Tongue (tissue), 2 donors: ENCODE data around the gene RPL18. TPM values are rescaled to one million over a fixed set of nuclear protein-coding genes. Genes with fewer than 3 reads are reported as not detected.
"Not testable (repeated sequence)": the region's sequence is repeated elsewhere in the genome, so short reads cannot be mapped to it uniquely, and the experiment has no call there.

Experiments
- DNase-seq: peaks from one replicate; pipeline ENCODE4 v3.0.0-alpha.2; 2015
- total RNA-seq: library from RNA; depleted of rRNA; stranded (reverse); fragments of >200 nt; gene quantifications from one replicate; pipeline ENCODE4 v1.2.3, GENCODE V29; 2014

Gene RPL18
- 1,428 TPM for total RNA-seq

DNA sequence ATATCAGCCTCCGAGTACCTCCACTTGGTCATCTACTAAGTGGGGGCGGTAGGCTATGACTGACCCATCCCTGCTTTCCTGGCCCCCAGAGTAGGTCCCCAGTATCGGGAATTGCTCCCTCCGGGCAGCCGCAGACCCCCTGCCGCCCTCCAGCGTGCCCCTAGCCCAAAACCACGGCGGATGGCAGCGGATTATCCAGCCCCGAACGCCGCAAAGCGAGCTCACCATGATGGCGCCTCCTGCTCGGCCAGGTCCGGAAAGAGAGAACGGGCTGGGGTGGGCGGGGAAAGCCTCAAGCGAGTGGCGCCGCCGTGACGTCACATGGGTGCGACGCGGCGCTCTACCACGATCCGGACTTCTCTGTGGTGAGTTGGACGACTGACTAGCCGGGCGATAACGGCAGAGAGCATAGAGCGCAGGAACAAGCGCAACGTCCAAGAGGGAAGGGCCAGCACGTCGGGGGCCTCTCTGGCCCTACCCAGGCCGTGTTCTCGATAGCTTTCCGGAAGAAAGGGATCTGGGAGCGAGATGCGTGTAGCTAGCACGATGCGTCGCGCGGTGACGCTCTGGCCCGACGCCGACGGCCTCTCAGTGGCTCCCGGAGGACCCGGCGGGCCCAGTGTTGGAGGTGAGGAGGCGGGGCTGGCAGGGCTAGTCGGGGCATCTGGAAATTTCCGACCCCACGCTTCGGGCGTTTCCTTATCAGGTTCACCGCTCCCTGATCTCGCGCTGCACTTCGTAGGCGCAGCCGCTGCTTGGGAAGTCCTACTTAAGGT, at the start of gene RPL18, which contains the start of gene SPHK2:
TSS of gene RPL18 (minus strand) at position 263 of the 776 bp plus-strand sequence. CDS start at position 228, 35 bp downstream.
TSS of gene SPHK2 (plus strand) at position 591 of the 776 bp plus-strand sequence. CDS start 1,009 bp downstream, outside the sequence.
- DNase-seq: peak; percentile 100

DNA sequence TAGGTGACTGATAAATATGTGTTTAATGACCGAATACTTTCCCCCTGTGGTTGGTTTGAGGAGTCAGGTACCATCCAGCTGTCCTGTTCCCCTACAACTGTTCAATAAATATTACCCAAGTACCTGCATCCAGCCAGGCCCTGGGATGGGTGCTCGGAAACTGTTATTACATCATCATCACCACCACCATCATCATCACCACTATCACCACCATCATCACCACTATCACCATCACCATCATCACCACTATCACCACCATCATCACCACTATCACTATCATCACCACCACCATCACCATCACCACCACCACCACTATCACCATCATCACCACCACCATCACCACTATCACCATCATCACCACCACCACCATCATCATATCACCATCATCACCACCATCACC, 49.8 kb upstream of the RPL18 start:
- no peak for DNase-seq

DNA sequence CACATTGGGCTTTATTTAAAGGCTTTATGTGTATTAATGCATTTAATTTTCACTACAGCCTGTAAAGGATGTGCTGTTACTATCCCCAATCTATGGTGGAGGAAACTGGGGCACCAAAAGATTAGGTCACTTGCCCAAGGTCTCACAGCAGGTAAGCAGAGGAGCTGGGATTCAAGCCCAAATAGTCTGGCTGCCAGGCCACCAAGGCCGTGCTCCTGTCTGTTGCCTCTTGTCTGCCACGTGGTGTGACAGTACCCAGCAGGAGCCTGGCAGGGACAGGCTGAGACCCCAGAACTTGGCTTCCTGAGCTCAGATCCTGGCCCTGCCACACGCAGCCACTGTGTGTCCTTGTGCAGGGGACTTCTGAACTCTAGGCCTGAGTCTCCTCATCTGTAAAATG, 49.4 kb upstream of the RPL18 start:
- DNase-seq: no peak

DNA sequence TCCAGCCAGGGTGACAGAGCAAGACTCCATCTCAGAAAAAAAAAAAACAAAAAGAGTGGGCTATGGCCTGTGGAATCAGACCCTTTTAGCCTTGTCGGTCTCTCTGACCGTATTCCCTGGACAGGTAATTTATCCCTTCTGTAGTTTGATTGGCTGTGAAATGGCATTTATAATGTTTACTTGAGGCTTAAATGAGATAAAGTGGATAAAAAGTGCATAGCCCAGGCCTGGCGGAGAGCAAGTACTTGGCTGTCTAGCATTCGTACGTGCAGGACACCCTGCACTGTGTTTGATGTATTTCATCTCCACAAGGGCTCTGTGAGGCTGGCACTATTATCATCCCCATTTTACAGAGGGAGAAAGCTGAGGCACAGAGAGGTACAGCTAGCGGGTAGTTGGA, 46.8 kb upstream of the RPL18 start:
- DNase-seq: no peak

GRCh38 chr19:48664476-48664875, 45.5 kb upstream of the RPL18 start:
- no peak for DNase-seq

- DNase-seq: no peak
Measured at GRCh38 chr19:48663667-48664066, 44.7 kb upstream of the RPL18 start.

GRCh38 chr19:48661711-48662090, 42.7 kb upstream of the RPL18 start:
- DNase-seq: no peak

GRCh38 chr19:48660852-48661710, 42.1 kb upstream of the RPL18 start:
- peak; percentile 87 for DNase-seq

GRCh38 chr19:48659768-48660167, 40.8 kb upstream of the RPL18 start:
- DNase-seq: no peak

DNA sequence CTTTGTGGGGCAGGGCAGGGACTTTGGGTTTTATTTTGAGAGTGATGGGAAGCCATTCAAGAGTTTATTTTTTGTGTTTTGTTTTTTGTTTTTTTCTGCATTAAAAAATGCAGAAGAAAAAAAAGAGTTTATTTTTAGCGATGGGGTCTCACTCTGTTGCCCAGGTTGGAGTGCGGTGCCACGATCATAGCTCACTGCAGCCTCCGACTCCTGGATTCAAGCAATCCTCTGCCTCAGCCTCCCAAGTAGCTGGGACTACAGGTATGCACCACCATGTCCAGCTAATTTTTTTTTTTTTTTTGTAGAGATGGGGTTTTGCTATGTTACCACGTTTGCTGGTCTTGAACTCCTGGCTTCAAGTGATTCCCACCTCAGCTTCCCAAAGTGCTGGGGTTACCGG, 39.5 kb upstream of the RPL18 start:
- DNase-seq: no peak

DNA sequence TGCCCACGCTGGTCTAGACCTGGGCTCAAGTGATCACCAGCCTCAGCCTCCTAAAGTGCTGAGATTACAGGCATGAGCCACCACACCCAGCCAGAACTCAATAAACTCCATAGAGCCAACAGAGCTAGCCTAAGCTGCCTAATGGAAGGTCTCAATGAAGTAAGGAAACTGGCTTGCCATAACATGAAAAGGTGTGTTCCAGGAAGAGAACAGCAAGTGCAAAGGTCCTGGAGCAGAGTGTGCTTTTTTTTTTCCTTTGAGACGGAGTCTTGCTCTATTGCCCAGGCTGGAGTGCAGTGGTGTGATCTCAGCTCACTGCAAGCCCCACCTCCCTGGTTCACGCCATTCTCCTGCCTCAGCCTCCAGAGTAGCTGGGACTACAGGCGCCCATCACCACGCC, 38.9 kb upstream of the RPL18 start:
- DNase-seq: not testable (repeated sequence)

GRCh38 chr19:48656840-48657474, 38.0 kb upstream of the RPL18 start:
- peak; percentile 75 for DNase-seq

- peak; percentile 95 for DNase-seq
Measured at GRCh38 chr19:48654299-48655059, 35.5 kb upstream of the RPL18 start.

DNA sequence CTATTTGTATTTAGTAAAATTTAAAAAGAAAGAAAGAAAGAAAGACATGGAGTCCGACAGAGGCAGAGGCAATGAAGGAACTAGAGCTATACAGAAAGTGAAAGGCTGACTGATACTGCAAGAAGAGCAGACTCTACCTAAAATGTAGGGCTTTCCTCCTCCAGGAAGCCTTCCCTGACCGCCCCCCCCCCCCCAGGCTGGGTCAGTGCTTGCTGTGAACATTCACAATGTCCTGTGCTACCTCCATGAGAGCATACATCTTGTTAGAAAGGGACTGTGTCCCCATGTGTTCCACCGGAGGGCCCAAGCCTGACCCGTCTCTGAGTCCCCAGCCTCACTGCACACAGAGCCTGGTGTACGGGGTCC, 32.7 kb upstream of the RPL18 start:
- DNase-seq: no peak

- no peak for DNase-seq
Measured at GRCh38 chr19:48650974-48651682, 32.1 kb upstream of the RPL18 start.

DNA sequence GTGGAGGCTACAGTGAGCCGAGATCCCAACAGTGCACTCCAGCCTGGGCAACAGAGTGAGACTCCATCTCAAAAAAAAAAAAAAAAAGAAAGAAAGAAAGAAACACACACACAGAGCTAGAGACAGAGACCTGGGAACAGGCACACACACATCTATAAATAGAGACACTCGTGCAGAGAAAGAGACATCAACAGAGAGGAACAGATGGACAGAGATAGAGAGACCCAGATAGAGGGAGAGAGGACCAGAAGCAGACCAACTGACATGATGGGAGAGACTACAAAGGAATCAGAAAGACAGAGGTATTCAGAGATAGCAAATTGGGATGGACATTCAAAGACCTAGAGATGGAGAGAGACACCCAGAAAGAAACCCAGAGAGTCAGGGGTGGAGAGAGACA, 29.2 kb upstream of the RPL18 start:
- peak; percentile 24 for DNase-seq

DNA sequence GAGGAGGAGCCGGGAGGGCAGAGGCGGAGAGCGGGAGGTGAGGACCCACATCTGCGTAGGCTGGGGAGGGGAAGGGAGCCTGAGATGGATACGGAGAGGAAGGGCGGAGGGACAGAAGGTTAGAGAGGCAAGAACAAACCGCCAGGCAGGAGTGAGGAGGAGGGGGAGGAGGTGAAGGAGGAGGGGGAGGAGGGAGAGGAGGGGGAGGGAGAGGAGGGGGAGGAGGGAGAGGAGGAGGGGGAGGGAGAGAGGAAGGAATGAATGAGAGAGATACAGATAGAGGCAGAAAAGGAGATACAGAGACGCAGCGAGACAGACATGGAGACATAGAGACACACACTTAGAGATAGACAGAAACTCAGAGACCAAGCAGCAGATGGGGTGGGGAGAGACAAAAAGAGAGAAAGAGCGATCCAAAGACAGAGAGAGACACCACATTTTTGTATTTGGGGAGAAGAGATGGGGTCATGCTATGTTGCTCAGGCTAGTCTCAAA, 27.8 kb upstream of the RPL18 start:
- DNase-seq: peak; percentile 28

DNA sequence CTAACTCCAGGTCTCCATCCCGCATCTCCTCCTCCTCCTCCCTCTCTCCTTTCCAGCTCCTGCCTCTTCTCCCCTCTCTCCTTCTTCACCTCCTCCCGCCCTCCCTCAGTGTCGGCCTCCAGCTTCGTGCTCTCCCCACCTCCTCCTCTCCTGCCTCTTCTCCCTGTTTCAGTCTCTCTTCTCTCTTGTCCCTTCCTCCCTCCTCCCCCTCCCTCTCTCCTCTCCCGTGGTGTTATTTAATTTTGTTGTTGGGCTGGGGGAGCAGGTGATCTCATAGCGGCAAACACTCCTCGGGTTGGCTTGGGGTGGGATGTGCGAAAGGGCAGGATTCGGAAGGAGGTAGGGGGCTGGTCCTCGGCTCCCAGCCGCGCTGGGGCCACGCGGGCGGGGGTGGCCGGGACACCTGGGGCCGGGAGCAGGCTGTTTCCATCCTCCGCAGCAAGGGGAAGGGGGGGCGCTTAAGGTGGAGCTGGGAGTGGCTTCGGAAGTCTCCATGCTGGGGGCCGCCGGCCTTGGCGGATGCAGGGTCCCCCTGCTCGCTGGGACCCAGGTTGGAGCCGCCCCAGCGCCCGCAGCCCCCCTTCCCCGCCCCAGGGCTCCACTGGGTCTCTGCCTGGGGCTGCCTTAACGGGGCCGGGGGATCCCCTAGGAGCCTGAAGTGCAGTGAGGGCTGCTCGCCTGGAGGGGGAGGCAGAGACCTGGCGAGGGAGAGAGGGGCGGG, 27.2 kb upstream of the RPL18 start, which contains the start of gene CA11:
TSS of gene CA11 (minus strand) at position 187 of the 721 bp plus-strand sequence. CDS start 555 bp downstream, outside the sequence.
- DNase-seq: peak; percentile 97

GRCh38 chr19:48645620-48646000, 26.6 kb upstream of the RPL18 start:
- DNase-seq: no peak
